Transverse colon (tissue), 4 donors: ENCODE data around the gene KCNV2.

Experiments
- POLR2A ChIP-seq: fragments of 450-650 bp; IDR thresholded peaks from one replicate; pipeline ENCODE4 v1.6.1; 2016; ENCODE audit warnings: antibody characterized with exemption, mild to moderate bottlenecking, moderate library complexity
- POLR2AphosphoS5 ChIP-seq, 3 donors: sonication (generic); formaldehyde crosslinking; IDR thresholded peaks; one replicate each; pipeline ENCODE4 v1.6.1; 2016; ENCODE audit warnings: antibody characterized with exemption in 3 of 3
- TF ChIP-seq, protein P1 (sequence below), 5 experiments: fragments of 200-600 bp in 3 of 5; fragments of 450-650 bp in 2 of 5; sonication (generic) in 3 of 5; IDR thresholded peaks; 1 replicate in 2 of 5; 2 replicates in 3 of 5; pipeline ENCODE4 v1.5.1; 2016 to 2017; ENCODE audit warnings: antibody characterized with exemption in 5 of 5, inconsistent platforms in 3 of 5, mild to moderate bottlenecking in 2 of 5, moderate library complexity in 1 of 5

- TF ChIP-seq, protein P1, sequence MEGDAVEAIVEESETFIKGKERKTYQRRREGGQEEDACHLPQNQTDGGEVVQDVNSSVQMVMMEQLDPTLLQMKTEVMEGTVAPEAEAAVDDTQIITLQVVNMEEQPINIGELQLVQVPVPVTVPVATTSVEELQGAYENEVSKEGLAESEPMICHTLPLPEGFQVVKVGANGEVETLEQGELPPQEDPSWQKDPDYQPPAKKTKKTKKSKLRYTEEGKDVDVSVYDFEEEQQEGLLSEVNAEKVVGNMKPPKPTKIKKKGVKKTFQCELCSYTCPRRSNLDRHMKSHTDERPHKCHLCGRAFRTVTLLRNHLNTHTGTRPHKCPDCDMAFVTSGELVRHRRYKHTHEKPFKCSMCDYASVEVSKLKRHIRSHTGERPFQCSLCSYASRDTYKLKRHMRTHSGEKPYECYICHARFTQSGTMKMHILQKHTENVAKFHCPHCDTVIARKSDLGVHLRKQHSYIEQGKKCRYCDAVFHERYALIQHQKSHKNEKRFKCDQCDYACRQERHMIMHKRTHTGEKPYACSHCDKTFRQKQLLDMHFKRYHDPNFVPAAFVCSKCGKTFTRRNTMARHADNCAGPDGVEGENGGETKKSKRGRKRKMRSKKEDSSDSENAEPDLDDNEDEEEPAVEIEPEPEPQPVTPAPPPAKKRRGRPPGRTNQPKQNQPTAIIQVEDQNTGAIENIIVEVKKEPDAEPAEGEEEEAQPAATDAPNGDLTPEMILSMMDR (IDR thresholded peaks at IDR 0.05): no peak
- TF ChIP-seq POLR2A: no peak
- TF ChIP-seq POLR2AphosphoS5 (IDR thresholded peaks at IDR 0.05): no peak
These were observed 38.3 kb upstream of the KCNV2 start for GRCh38 chr9:2679011-2679410.
